ENCODE data around the gene NPM1. TPM values are rescaled to one million over a fixed set of nuclear protein-coding genes. Genes with fewer than 3 reads are reported as not detected.

NPM1 gene
- total RNA-seq, 1 experiment from 2014 or later, result 3,122 TPM

DNA sequence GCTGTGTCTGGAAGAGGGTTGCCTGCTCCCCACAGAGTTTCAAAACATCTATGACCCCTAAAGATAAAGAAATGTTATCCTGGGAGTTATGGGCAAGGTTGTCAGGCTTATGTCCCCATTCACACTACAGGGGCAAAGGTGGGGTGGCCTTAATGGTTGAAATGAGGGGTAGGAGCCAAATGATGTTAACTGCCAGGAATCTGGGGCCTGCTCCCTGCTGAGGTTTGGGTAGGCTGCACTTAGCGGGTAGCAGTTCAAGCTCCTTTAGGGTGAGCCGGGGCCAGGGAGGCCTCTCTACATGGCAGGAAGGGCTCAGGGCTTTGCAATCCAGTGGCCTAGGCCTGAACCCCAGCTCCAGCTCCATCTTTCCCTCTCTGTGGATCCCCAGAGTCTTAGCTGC lies 34.8 kb downstream of the NPM1 start:
- Histone ChIP-seq H3K79me1 (ENCODE audit: insufficient read depth, low read depth, low read length, poor library complexity, severe bottlenecking) (no peaks in the 10 kb centered on the region), H4K91ac (ENCODE audit: insufficient read length, low read depth, low read length) (no peak overlapping the region), H2AFZ (ENCODE audit: low read length) (no peak overlapping the region), H2BK12ac (ENCODE audit: insufficient read length, low read depth, low read length) (no peak overlapping the region), H4K5ac (ENCODE audit: insufficient read length, low read depth, low read length) (no peak overlapping the region), H4K20me1 (ENCODE audit: control insufficient read depth, insufficient read depth, insufficient read length) (peaks cover 2% of the 10 kb centered on the region), H4K8ac (replicated peaks; ENCODE audit: insufficient read length, low read depth, low read length) (no peak overlapping the region), H3K79me2 (ENCODE audit: insufficient read depth, low read length) (no peaks in the 10 kb centered on the region), H2BK5ac (ENCODE audit: insufficient read length, low read length) (no peak overlapping the region), H3K27me3 (ENCODE audit: insufficient read depth, low read length) (peaks cover 13% of the 10 kb centered on the region; the same call in 1 of the 2 replicates), H3K23ac (ENCODE audit: insufficient read length, low read depth, low read length) (no peak overlapping the region), H3K4me1 (ENCODE audit: insufficient read depth, low read length) (no peaks in the 10 kb centered on the region; the same call in 1 of the 2 replicates), H2BK20ac (ENCODE audit: low read depth, low read length, poor library complexity, severe bottlenecking) (no peak overlapping the region), H2AK5ac (ENCODE audit: insufficient read length, low read length) (no peak overlapping the region), H3K14ac (ENCODE audit: insufficient read depth, low read length) (no peak overlapping the region), H3K9ac (ENCODE audit: extremely low read depth, insufficient read length, low read length) (no peak overlapping the region), H3K9me3 (ENCODE audit: control insufficient read depth, low read depth, low read length) (no peaks in the 10 kb centered on the region), H3K23me2 (ENCODE audit: insufficient read length, low read depth, low read length, poor library complexity, severe bottlenecking) (peaks cover 16% of the 10 kb centered on the region), H3K4me2 (ENCODE audit: insufficient read depth, insufficient read length, low read length) (no peak overlapping the region), H2BK120ac (ENCODE audit: low read depth, low read length, poor library complexity, severe bottlenecking) (no peak overlapping the region), H3K4ac (ENCODE audit: low read depth, low read length) (no peak overlapping the region), H3K56ac (ENCODE audit: insufficient read length, low read depth, low read length) (no peak overlapping the region), H3T11ph (ENCODE audit: low read length) (no peak overlapping the region), H2BK15ac (ENCODE audit: low read depth, low read length) (no peak overlapping the region), H3K18ac (ENCODE audit: insufficient read length, low read depth, low read length) (no peak overlapping the region), H3K27ac (ENCODE audit: insufficient read length, low read depth, low read length) (no peak overlapping the region)
- TF ChIP-seq, protein P1, sequence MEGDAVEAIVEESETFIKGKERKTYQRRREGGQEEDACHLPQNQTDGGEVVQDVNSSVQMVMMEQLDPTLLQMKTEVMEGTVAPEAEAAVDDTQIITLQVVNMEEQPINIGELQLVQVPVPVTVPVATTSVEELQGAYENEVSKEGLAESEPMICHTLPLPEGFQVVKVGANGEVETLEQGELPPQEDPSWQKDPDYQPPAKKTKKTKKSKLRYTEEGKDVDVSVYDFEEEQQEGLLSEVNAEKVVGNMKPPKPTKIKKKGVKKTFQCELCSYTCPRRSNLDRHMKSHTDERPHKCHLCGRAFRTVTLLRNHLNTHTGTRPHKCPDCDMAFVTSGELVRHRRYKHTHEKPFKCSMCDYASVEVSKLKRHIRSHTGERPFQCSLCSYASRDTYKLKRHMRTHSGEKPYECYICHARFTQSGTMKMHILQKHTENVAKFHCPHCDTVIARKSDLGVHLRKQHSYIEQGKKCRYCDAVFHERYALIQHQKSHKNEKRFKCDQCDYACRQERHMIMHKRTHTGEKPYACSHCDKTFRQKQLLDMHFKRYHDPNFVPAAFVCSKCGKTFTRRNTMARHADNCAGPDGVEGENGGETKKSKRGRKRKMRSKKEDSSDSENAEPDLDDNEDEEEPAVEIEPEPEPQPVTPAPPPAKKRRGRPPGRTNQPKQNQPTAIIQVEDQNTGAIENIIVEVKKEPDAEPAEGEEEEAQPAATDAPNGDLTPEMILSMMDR (conservative IDR thresholded peaks at IDR 0.05), result no peak
- Mint-ChIP-seq H3K4me3 (no peak overlapping the region), H3K36me3 (ENCODE audit: insufficient read depth in 1 of 3, low read depth in 3 of 3) (no peaks in the 10 kb centered on the region), H3K4me1 (peaks cover 24 to 46% of the 10 kb centered on the region in 2 experiments), H3K27ac (no peak overlapping the region), H3K27me3 (ENCODE audit: low read depth) (peaks cover 52% of the 10 kb centered on the region), H3K9me3 (no peaks in the 10 kb centered on the region; a peak in 1 of 5 replicates)
- no peak for DNase-seq
- no CpG with 5 or more reads among the region's 2 CpGs for WGBS (ENCODE audit: extremely low coverage, insufficient read length, low lambda C conversion rate)
